Liver (tissue), 9 donors: ENCODE data around the gene SERPINA5. TPM values are rescaled to one million over a fixed set of nuclear protein-coding genes. Genes with fewer than 3 reads are reported as not detected.

Experiments used
- DNase-seq: peaks from one replicate; pipeline ENCODE4 v3.0.0-alpha.2; 2017; ENCODE audit warnings: low spot score
- H3K27ac ChIP-seq, 2 donors: one replicate each; pipeline ENCODE4 v1.7.0; 2013; ENCODE audit warnings: inconsistent platforms in 2 of 2, low read length in 2 of 2, control low read depth in 1 of 2, low read depth in 1 of 2, mild to moderate bottlenecking in 1 of 2
- H3K27me3 ChIP-seq, 4 donors: one replicate each; pipeline versions ENCODE4 v1.6.1 to v1.7.0; 2013; ENCODE audit warnings: low read length in 3 of 4, inconsistent platforms in 1 of 4, mild to moderate bottlenecking in 1 of 4, moderate library complexity in 1 of 4; ENCODE audit not compliant: control insufficient read depth in 4 of 4, insufficient read depth in 4 of 4
- H3K36me3 ChIP-seq, 4 donors: one replicate each; pipeline versions ENCODE4 v1.6.1 to v1.7.0; 2013; ENCODE audit warnings: low read length in 3 of 4, mild to moderate bottlenecking in 3 of 4, low read depth in 1 of 4, moderate library complexity in 1 of 4; ENCODE audit not compliant: control insufficient read depth in 4 of 4, insufficient read depth in 3 of 4
- H3K4me1 ChIP-seq, 4 donors: one replicate each; pipeline versions ENCODE4 v1.6.1 to v1.7.0; 2013; ENCODE audit warnings: low read length in 3 of 4, mild to moderate bottlenecking in 3 of 4, moderate library complexity in 1 of 4; ENCODE audit not compliant: control insufficient read depth in 4 of 4, insufficient read depth in 4 of 4
- H3K4me3 ChIP-seq, 3 donors: one replicate each; pipeline versions ENCODE4 v1.6.1 to v1.7.0; 2013; ENCODE audit warnings: low read length in 3 of 3, control low read depth in 1 of 3, low read depth in 1 of 3, mild to moderate bottlenecking in 1 of 3
- H3K9ac ChIP-seq, 2 donors: one replicate each; pipeline ENCODE4 v1.7.0; 2013; ENCODE audit warnings: low read length in 2 of 2, mild to moderate bottlenecking in 2 of 2, moderate library complexity in 2 of 2, control low read depth in 1 of 2, low read depth in 1 of 2
- H3K9me3 ChIP-seq, 4 donors: one replicate each; pipeline versions ENCODE4 v1.6.1 to v1.7.0; 2013; ENCODE audit warnings: low read length in 3 of 4; ENCODE audit not compliant: control insufficient read depth in 4 of 4
- ATF3 ChIP-seq: IDR thresholded peaks from 2 replicates; pipeline ENCODE4 v1.6.1; 2016; ENCODE audit warnings: antibody characterized with exemption
- CTCF ChIP-seq: fragments of 150-350 bp; IDR thresholded peaks from 2 replicates; pipeline ENCODE4 v1.5.1; 2017; ENCODE audit warnings: improper control_type of control experiment, low read depth, low read length; ENCODE audit not compliant: missing input control
- EGR1 ChIP-seq, 2 donors: IDR thresholded peaks; 2 replicates each; pipeline ENCODE4 v1.6.1; 2016 to 2018; ENCODE audit warnings: antibody characterized with exemption in 2 of 2, low read depth in 2 of 2
- FOXA1 ChIP-seq: IDR thresholded peaks from 2 replicates; pipeline ENCODE4 v1.6.1; 2016; ENCODE audit warnings: antibody characterized with exemption
- FOXA2 ChIP-seq: IDR thresholded peaks from 2 replicates; pipeline ENCODE4 v1.6.1; 2016; ENCODE audit warnings: antibody characterized with exemption
- GABPA ChIP-seq, 2 donors: IDR thresholded peaks in 1 of 2; conservative IDR thresholded peaks in 1 of 2; 2 replicates each; pipeline ENCODE4 v1.6.1; 2016; ENCODE audit warnings: antibody characterized with exemption in 2 of 2, mild to moderate bottlenecking in 1 of 2, moderate library complexity in 1 of 2
- HNF4A ChIP-seq, 2 donors: conservative IDR thresholded peaks; 2 replicates each; pipeline ENCODE4 v1.6.1; 2016; ENCODE audit warnings: antibody characterized with exemption in 2 of 2, mild to moderate bottlenecking in 2 of 2
- JUND ChIP-seq, 2 donors: IDR thresholded peaks; 2 replicates each; pipeline ENCODE4 v1.6.1; 2016; ENCODE audit warnings: antibody characterized with exemption in 2 of 2
- NR2F2 ChIP-seq: IDR thresholded peaks from 2 replicates; pipeline ENCODE4 v1.6.1; 2016; ENCODE audit warnings: antibody characterized with exemption
- RAD21 ChIP-seq, 2 donors: IDR thresholded peaks; 2 replicates each; pipeline ENCODE4 v1.6.1; 2016; ENCODE audit warnings: antibody characterized with exemption in 2 of 2, mild to moderate bottlenecking in 2 of 2
- RXRA ChIP-seq, 2 donors: IDR thresholded peaks; 2 replicates each; pipeline ENCODE4 v1.6.1; 2017 to 2018; ENCODE audit warnings: antibody characterized with exemption in 2 of 2, mild to moderate bottlenecking in 1 of 2
- SP1 ChIP-seq: IDR thresholded peaks from 2 replicates; pipeline ENCODE4 v1.6.1; 2018; ENCODE audit warnings: antibody characterized with exemption, mild to moderate bottlenecking
- YY1 ChIP-seq: IDR thresholded peaks from 2 replicates; pipeline ENCODE4 v1.6.1; 2016; ENCODE audit warnings: antibody characterized with exemption, mild to moderate bottlenecking
- ZBTB33 ChIP-seq: IDR thresholded peaks from 2 replicates; pipeline ENCODE4 v1.6.1; 2016; ENCODE audit warnings: antibody characterized with exemption
- WGBS: extraction: QIAGEN DNeasy Blood & Tissue Kit; methylation state at CpG from one replicate; pipeline ENCODE4 v1.1.7; 2013; 5-methylcytosine and 5-hydroxymethylcytosine counted together
- polyA plus RNA-seq, 2 donors: library from polyadenylated mRNA; stranded (reverse) in 1 of 2; unstranded in 1 of 2; fragments of 200-250 nt in 1 of 2; fragments of >200 nt in 1 of 2; fragmentation: Nextera tagmentation in 1 of 2; extraction: Ambion mirVana in 1 of 2; gene quantifications; one replicate each; pipeline versions ENCODE4 v1.2.1 to v1.2.3, GENCODE V29; 2013 to 2015
- total RNA-seq, 2 donors: library from RNA; depleted of rRNA; stranded (reverse); fragments of >200 nt; gene quantifications; one replicate each; pipeline ENCODE4 v1.2.3, GENCODE V29; 2014
- donor health status: healthy.
- donor health status: healthy.
- donor health status: healthy.
- donor health status: healthy.
- donor health status: healthy.

The SERPINA5 gene
- total and polyA plus RNA-seq, 4 donors = 37.0 to 250 (median 84.0) TPM

GRCh38 chr14:94560751-94561655, 20.2 kb upstream of the SERPINA5 start, which contains the start of gene SERPINA4:
TSS of gene SERPINA4 (plus strand) at chr14:94561442. CDS start at chr14:94563483, 2,041 bp downstream.
- Histone ChIP-seq H3K9ac (peak within 1 kb of the TSS; percentile 54 to 75), H3K4me3 (peak within 1 kb of the TSS; percentile 42 to 59 (median 54)), H3K36me3 (peaks cover 0 to 6% (median 4%) of the 10 kb centered on the region in 4 donors), H3K4me1 (peaks cover 25 to 65% (median 60%) of the 10 kb centered on the region in 4 donors), H3K27me3 (no peaks in the 10 kb centered on the region), H3K27ac (peak within 1 kb of the TSS; percentile 41 to 58), H3K9me3 (no peaks in the 10 kb centered on the region)
- 54% methylated on average over 11 of the region's 11 CpGs for WGBS
- TF ChIP-seq HNF4A (conservative IDR thresholded peaks at IDR 0.05) = peak in 1 of 2 donors; percentile 34
- no peak for TF ChIP-seq FOXA2
- peak; percentile 7 for TF ChIP-seq SP1
- no peak for TF ChIP-seq ZBTB33
- TF ChIP-seq EGR1 (IDR thresholded peaks at IDR 0.05; ENCODE audit: low read depth in 2 of 2) = peak; percentile 39 to 61
- TF ChIP-seq RXRA (IDR thresholded peaks at IDR 0.05) = peak in 1 of 2 donors; percentile 6
- peak; percentile 53 for DNase-seq

- no peak for TF ChIP-seq FOXA1
- TF ChIP-seq YY1 = no peak
- TF ChIP-seq JUND (IDR thresholded peaks at IDR 0.05) = no peak
- no peak for TF ChIP-seq RAD21 (IDR thresholded peaks at IDR 0.05)
- no peak for TF ChIP-seq GABPA (IDR thresholded peaks at IDR 0.05 in 1 of 2, conservative IDR thresholded peaks at IDR 0.05 in 1 of 2)
- H3K4me3 ChIP-seq = peak overlapping the region; percentile 42 to 59 (median 54)
- H3K27me3 ChIP-seq = no peaks in the 10 kb centered on the region
- peak overlapping the region; percentile 54 to 75 for H3K9ac ChIP-seq
- peak overlapping the region; percentile 15 to 58 for H3K27ac ChIP-seq
- no peak for DNase-seq
- H3K4me1 ChIP-seq = peaks cover 25 to 70% (median 60%) of the 10 kb centered on the region in 4 donors
- H3K9me3 ChIP-seq = no peaks in the 10 kb centered on the region
- peaks cover 0 to 12% (median 7%) of the 10 kb centered on the region in 4 donors for H3K36me3 ChIP-seq
- WGBS = 30% methylated on average over 7 of the region's 7 CpGs
Measured at GRCh38 chr14:94561656-94562010, 19.6 kb upstream of the SERPINA5 start.

DNA sequence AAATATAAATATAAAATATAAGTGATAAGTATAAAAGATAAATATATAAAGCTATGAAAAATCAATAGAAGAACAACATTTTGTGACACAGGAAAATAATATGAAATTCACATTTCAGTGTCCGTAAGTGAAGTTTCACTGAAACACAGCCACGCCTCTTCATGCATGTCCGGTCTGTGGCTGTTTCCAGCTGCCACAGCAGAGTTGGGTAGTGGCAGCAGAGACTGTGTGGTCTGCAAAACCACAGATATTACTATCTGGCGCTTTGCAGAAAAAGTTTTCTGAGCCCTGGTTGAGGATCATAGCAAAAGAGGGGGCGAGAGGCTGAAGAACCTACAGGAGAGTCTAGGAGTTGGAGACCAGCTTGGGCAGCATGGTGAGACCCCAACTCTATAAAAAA, 19.2 kb upstream of the SERPINA5 start:
- no peak for TF ChIP-seq CTCF
- no peak for TF ChIP-seq GABPA (IDR thresholded peaks at IDR 0.05 in 1 of 2, conservative IDR thresholded peaks at IDR 0.05 in 1 of 2)
- no peak for TF ChIP-seq ATF3
- no peak for TF ChIP-seq NR2F2
- no peak overlapping the region for H3K27ac ChIP-seq
- H3K4me1 ChIP-seq = peaks cover 25 to 73% (median 60%) of the 10 kb centered on the region in 4 donors
- H3K27me3 ChIP-seq = no peaks in the 10 kb centered on the region
- H3K9ac ChIP-seq = peak overlapping the region in 1 of 2 donors; percentile 75
- 55% methylated on average over 5 of the region's 5 CpGs for WGBS
- peaks cover 0 to 16% (median 9%) of the 10 kb centered on the region in 4 donors for H3K36me3 ChIP-seq
- H3K9me3 ChIP-seq = no peaks in the 10 kb centered on the region
- H3K4me3 ChIP-seq = peak overlapping the region; percentile 42 to 59 (median 54)
- no peak for DNase-seq
